ENCODE results near the gene BCL6. TPM values are rescaled to one million over a fixed set of nuclear protein-coding genes. Genes with fewer than 3 reads are reported as not detected.

BCL6 gene
- polyA plus RNA-seq, 1 donor (not counting 4 experiments of a cell fraction or from before 2014, with no cell fraction given): 7.7 TPM

GRCh38 chr3:187726564-187726963 is 18.7 kb downstream of the BCL6 start:
- DNase-seq (ENCODE audit: low read depth, low spot score) (no peak), FAIRE-seq (no peak)
- no peak overlapping the region for H2AFZ ChIP-seq (ENCODE audit: control insufficient read depth, low read length)
- H3K27me3 ChIP-seq (ENCODE audit: control insufficient read depth, extremely low read depth, insufficient read depth, low read length): no peaks in the 10 kb centered on the region
- H3K9ac ChIP-seq (ENCODE audit: control insufficient read depth, extremely low read depth, insufficient read depth, low read length): no peak overlapping the region
- peaks cover 45 to 59% of the 10 kb centered on the region in 2 experiments for H3K36me3 ChIP-seq (ENCODE audit: control insufficient read depth in 2 of 2, extremely low read depth in 1 of 2, insufficient read depth in 2 of 2, low read length in 2 of 2)
- H3K4me3 ChIP-seq (ENCODE audit: control insufficient read depth in 2 of 3, extremely low read depth in 1 of 3, insufficient read depth in 2 of 3, low read depth in 1 of 3, low read length in 3 of 3): no peak overlapping the region
- H3K27ac ChIP-seq (ENCODE audit: control insufficient read depth, insufficient read depth, low read length): no peak overlapping the region
- TF ChIP-seq EZH2 (IDR thresholded peaks at IDR 0.05; ENCODE audit: low read length): no peak
- TF ChIP-seq, protein P1, sequence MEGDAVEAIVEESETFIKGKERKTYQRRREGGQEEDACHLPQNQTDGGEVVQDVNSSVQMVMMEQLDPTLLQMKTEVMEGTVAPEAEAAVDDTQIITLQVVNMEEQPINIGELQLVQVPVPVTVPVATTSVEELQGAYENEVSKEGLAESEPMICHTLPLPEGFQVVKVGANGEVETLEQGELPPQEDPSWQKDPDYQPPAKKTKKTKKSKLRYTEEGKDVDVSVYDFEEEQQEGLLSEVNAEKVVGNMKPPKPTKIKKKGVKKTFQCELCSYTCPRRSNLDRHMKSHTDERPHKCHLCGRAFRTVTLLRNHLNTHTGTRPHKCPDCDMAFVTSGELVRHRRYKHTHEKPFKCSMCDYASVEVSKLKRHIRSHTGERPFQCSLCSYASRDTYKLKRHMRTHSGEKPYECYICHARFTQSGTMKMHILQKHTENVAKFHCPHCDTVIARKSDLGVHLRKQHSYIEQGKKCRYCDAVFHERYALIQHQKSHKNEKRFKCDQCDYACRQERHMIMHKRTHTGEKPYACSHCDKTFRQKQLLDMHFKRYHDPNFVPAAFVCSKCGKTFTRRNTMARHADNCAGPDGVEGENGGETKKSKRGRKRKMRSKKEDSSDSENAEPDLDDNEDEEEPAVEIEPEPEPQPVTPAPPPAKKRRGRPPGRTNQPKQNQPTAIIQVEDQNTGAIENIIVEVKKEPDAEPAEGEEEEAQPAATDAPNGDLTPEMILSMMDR (optimal IDR thresholded peaks at IDR 0.05 in 1 of 3, IDR thresholded peaks at IDR 0.05 in 1 of 3, conservative IDR thresholded peaks at IDR 0.05 in 1 of 3; ENCODE audit: extremely low read depth in 1 of 3, insufficient read depth in 2 of 3, low read length in 3 of 3): no peak
- H4K20me1 ChIP-seq (ENCODE audit: control insufficient read depth, extremely low read depth, insufficient read depth, low read length): no peaks in the 10 kb centered on the region
- H3K9me3 ChIP-seq (ENCODE audit: control insufficient read depth, low read depth, low read length): no peaks in the 10 kb centered on the region
- H3K79me2 ChIP-seq (ENCODE audit: control insufficient read depth, insufficient read depth, low read length): no peaks in the 10 kb centered on the region
- H3K4me1 ChIP-seq (ENCODE audit: control insufficient read depth, extremely low read depth, insufficient read depth, low read length): no peaks in the 10 kb centered on the region
- dilution Hi-C loops (cut with MboI; ENCODE audit: extremely low pct_ligation_motif_present, low sequenced_read_pairs): loop anchor here (25.0 kb wide), 1 partner anchor 1211 kb away; no protein-coding TSS in a partner anchor
- H3K9me1 ChIP-seq (ENCODE audit: control insufficient read depth, extremely low read depth, insufficient read depth, low read length): no peaks in the 10 kb centered on the region
- H3K4me2 ChIP-seq (ENCODE audit: control insufficient read depth, extremely low read depth, insufficient read depth, low read depth, low read length): no peak overlapping the region

DNA sequence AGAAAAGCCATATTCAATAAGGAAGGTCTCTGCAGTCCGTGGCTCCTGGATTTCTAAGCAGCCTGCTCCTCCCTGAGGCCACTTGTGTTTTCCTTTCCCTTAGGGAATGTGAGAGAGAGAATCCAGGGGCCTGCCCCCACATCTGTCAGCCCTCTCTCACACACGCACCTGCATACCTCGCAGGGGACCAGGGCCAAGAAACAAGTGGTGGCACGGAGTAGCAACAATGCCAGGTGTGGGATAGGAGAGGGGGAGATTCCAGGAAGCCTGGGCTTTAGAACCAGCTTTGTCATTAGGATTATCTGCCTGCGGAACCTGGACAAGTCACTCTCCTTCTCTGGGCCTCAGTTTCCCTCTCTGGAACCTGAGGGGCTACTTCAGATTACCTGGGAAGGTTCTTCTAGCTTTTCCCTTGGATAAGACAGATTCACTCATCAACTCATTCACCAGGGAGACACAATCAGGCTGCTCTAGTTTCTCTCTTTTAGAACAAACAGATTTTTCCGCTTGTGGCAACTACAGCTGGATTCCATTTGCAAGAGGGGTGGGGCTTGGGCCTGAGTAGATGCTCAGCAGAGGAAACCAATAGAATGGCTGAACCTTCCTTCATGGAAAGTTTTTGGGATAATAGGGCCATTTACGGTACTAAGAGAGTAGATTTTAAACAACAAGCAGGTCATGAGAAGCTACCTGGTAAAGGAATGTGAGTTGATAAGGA is 19.5 kb downstream of the BCL6 start:
- Histone ChIP-seq H3K4me2 (ENCODE audit: control insufficient read depth, extremely low read depth, insufficient read depth, low read depth, low read length) (no peak overlapping the region), H3K36me3 (ENCODE audit: control insufficient read depth in 2 of 2, extremely low read depth in 1 of 2, insufficient read depth in 2 of 2, low read length in 2 of 2) (peaks cover 48 to 57% of the 10 kb centered on the region in 2 experiments), H3K27me3 (ENCODE audit: control insufficient read depth, extremely low read depth, insufficient read depth, low read length) (no peaks in the 10 kb centered on the region), H4K20me1 (ENCODE audit: control insufficient read depth, extremely low read depth, insufficient read depth, low read length) (no peaks in the 10 kb centered on the region), H3K27ac (ENCODE audit: control insufficient read depth, insufficient read depth, low read length) (no peak overlapping the region), H3K4me3 (ENCODE audit: control insufficient read depth in 2 of 3, extremely low read depth in 1 of 3, insufficient read depth in 2 of 3, low read depth in 1 of 3, low read length in 3 of 3) (no peak overlapping the region), H3K9ac (ENCODE audit: control insufficient read depth, extremely low read depth, insufficient read depth, low read length) (no peak overlapping the region), H3K9me3 (ENCODE audit: control insufficient read depth, low read depth, low read length) (no peaks in the 10 kb centered on the region), H3K79me2 (ENCODE audit: control insufficient read depth, insufficient read depth, low read length) (no peaks in the 10 kb centered on the region), H3K9me1 (ENCODE audit: control insufficient read depth, extremely low read depth, insufficient read depth, low read length) (no peaks in the 10 kb centered on the region), H2AFZ (ENCODE audit: control insufficient read depth, low read length) (no peak overlapping the region), H3K4me1 (ENCODE audit: control insufficient read depth, extremely low read depth, insufficient read depth, low read length) (no peaks in the 10 kb centered on the region)
- DNase-seq (ENCODE audit: low read depth, low spot score) (no peak), FAIRE-seq (no peak)
- dilution Hi-C loops (cut with MboI; ENCODE audit: extremely low pct_ligation_motif_present, low sequenced_read_pairs): loop anchor here (25.0 kb wide), 1 partner anchor 1211 kb away; no protein-coding TSS in a partner anchor
- TF ChIP-seq, protein P1 (optimal IDR thresholded peaks at IDR 0.05 in 1 of 3, IDR thresholded peaks at IDR 0.05 in 1 of 3, conservative IDR thresholded peaks at IDR 0.05 in 1 of 3; ENCODE audit: extremely low read depth in 1 of 3, insufficient read depth in 2 of 3, low read length in 3 of 3): no peak
- no peak for TF ChIP-seq EZH2 (IDR thresholded peaks at IDR 0.05; ENCODE audit: low read length)
